ENCODE results near the gene A2ML1. TPM values are rescaled to one million over a fixed set of nuclear protein-coding genes. Genes with fewer than 3 reads are reported as not detected.

A2ML1 gene
- total and polyA plus RNA-seq, 2 donors from 2014 or later, result not detected

DNA sequence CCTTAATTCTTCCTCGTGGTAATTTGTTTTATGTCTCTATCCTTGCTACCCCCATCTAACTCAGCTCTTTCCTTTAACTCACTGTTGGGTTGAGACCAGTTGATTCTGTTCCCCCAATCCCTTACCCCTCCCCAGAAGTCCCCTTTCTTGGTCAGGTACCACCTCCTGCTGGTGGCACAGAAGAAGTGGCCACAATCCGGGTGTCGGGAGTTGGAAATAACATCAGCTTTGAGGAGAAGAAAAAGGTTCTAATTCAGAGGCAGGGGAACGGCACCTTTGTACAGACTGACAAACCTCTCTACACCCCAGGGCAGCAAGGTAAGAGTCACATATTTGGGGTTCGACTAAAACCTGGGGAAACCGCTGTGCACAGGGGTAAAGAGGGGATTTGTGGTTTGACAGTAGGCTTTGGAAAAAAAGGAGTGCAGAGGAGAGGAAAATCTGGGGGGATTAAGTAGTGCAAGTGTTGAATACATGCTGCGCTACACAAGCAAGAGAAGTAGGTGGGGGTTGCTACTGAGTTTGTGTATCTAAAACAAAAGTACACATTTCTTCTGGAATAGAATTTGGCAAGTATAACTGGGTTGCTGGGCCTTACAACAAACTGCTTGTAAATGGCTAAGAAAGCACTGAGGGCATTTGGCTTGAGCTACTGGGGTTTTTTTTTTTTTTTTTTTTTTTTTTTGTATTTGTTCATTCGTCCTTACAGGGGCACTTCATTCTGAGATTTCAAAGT lies 1.3 kb downstream of the A2ML1 start:
- H3K27ac ChIP-seq (ENCODE audit: low read depth in 2 of 2, low read length in 2 of 2), result no peak overlapping the region
- peak in 3 of 5 donors; percentile 27 to 59 (median 35) for DNase-seq
- intact Hi-C loops (cut with DNase I), result loop anchor here (10.0 kb wide), 1 partner anchor 139 kb away; no protein-coding TSS in a partner anchor

DNA sequence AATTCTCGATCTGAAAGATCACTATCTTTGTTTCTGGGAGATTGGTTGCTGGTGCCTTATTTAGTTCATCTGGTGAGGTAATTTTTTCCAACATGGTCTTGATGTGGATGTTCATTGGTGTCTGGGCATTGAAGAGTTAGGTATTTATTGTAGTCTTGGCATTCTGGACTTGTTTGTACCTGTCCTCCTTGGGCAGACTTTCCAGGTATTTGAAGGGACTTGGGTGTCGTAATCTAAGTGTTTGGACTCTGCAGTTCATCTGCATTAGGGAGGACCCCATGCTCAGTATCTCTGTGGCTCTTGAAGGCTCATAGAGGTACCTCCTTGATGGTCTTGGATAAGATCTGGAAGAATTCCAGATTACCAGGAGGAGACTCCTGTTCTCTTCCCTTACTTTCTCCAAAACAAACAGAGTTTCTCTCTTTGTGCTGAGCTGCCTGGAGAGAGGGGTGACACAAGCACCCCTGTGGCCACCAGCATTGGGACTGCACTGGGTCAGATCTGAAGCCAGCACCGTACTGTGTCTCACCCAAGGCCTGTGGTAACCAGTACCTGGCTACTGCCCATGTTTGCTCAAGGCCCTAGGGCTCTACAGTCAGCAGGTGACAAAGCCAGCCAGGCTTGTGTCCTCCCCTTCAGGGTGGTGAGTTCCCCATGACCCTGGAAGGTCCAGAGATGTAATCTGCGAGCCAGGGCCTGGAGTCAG lies 5.3 kb downstream of the A2ML1 start:
- no peak for DNase-seq
- TF ChIP-seq, protein P1, sequence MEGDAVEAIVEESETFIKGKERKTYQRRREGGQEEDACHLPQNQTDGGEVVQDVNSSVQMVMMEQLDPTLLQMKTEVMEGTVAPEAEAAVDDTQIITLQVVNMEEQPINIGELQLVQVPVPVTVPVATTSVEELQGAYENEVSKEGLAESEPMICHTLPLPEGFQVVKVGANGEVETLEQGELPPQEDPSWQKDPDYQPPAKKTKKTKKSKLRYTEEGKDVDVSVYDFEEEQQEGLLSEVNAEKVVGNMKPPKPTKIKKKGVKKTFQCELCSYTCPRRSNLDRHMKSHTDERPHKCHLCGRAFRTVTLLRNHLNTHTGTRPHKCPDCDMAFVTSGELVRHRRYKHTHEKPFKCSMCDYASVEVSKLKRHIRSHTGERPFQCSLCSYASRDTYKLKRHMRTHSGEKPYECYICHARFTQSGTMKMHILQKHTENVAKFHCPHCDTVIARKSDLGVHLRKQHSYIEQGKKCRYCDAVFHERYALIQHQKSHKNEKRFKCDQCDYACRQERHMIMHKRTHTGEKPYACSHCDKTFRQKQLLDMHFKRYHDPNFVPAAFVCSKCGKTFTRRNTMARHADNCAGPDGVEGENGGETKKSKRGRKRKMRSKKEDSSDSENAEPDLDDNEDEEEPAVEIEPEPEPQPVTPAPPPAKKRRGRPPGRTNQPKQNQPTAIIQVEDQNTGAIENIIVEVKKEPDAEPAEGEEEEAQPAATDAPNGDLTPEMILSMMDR (IDR thresholded peaks at IDR 0.05; ENCODE audit: borderline replicate concordance, extremely low read depth, insufficient read depth), result no peak

More for the DNA sequence above, 1.3 kb downstream of the A2ML1 start:
- H3K9me3 ChIP-seq (ENCODE audit: control insufficient read depth in 2 of 3, insufficient read depth in 1 of 3, low read length in 3 of 3), result no peaks in the 10 kb centered on the region
- no peaks in the 10 kb centered on the region for H3K4me1 ChIP-seq (ENCODE audit: control insufficient read depth in 2 of 3, insufficient read depth in 2 of 3, low read depth in 1 of 3, low read length in 3 of 3)
- H3K4me3 ChIP-seq (ENCODE audit: low read length in 3 of 3), result no peak overlapping the region
- TF ChIP-seq, protein P1 (IDR thresholded peaks at IDR 0.05; ENCODE audit: borderline replicate concordance, extremely low read depth, insufficient read depth), result peak; percentile 59
- H3K9ac ChIP-seq (ENCODE audit: low read length in 3 of 3), result no peak overlapping the region
- no peaks in the 10 kb centered on the region for H3K27me3 ChIP-seq (ENCODE audit: control insufficient read depth, insufficient read depth, low read length)
- no peak for FAIRE-seq
- no peaks in the 10 kb centered on the region for H3K36me3 ChIP-seq (ENCODE audit: control insufficient read depth in 2 of 3, insufficient read depth in 3 of 3, low read length in 3 of 3)

DNA sequence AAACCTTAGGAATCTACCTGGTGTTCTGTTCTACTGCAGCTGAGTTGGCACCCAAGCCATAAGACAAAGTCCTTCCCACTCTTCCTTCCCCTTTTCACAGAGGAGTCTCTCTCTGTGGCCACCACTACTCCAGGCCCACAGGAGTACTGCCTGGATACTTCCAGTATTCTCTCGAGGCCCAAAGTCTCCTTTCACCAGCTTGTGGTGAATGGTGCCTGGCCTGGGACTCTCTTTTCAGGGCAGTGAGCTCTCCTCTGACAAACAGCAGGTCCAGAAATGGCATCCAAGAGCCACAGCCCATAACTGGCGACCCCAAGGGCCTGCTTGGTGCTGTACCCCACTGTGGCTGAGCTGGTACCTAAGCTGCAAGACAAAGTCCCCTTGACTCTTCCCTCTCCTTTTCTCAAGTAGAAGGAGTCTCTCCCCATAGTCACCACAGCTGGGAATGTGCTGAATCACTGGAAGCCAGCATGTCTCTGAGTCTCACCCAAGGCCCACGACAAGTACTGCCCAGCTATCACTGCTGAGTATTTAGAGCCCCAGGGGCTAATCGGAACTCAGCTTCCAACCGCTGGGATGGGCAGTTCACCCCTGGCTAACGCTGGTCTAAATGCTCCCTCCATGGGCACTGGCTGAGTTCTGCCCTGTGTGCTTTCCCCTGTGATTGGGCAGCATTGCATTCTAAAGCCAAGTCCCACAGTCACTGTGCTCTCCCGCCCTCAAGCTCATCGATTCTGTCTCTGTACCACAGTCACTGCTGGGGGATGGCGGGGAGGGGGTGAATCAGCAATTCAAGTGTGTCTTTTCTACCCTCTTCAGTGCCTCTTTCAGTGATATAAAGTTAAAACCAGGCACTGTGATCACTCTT lies 6.1 kb downstream of the A2ML1 start:
- TF ChIP-seq, protein P1 (IDR thresholded peaks at IDR 0.05; ENCODE audit: borderline replicate concordance, extremely low read depth, insufficient read depth), result no peak
- FAIRE-seq (no peak), DNase-seq (no peak)
- no peaks in the 10 kb centered on the region for H3K9me3 ChIP-seq (ENCODE audit: control insufficient read depth in 2 of 3, insufficient read depth in 1 of 3, low read length in 3 of 3)
- no peaks in the 10 kb centered on the region for H3K4me1 ChIP-seq (ENCODE audit: control insufficient read depth in 2 of 3, insufficient read depth in 2 of 3, low read depth in 1 of 3, low read length in 3 of 3)
- intact Hi-C loops (cut with DNase I), result loop anchor here (10.0 kb wide), 1 partner anchor 144 kb away; no protein-coding TSS in a partner anchor
- H3K27ac ChIP-seq (ENCODE audit: low read depth in 2 of 2, low read length in 2 of 2), result no peak overlapping the region
- no peaks in the 10 kb centered on the region for H3K36me3 ChIP-seq (ENCODE audit: control insufficient read depth in 2 of 3, insufficient read depth in 3 of 3, low read length in 3 of 3)
- H3K9ac ChIP-seq (ENCODE audit: low read length in 3 of 3), result no peak overlapping the region
- H3K4me3 ChIP-seq (ENCODE audit: low read length in 3 of 3), result no peak overlapping the region
- H3K27me3 ChIP-seq (ENCODE audit: control insufficient read depth, insufficient read depth, low read length), result no peaks in the 10 kb centered on the region

More for the DNA sequence above, 5.3 kb downstream of the A2ML1 start:
- no peak overlapping the region for H3K9ac ChIP-seq (ENCODE audit: low read length in 3 of 3)
- H3K27me3 ChIP-seq (ENCODE audit: control insufficient read depth, insufficient read depth, low read length), result no peaks in the 10 kb centered on the region
- no peaks in the 10 kb centered on the region for H3K9me3 ChIP-seq (ENCODE audit: control insufficient read depth in 2 of 3, insufficient read depth in 1 of 3, low read length in 3 of 3)
- H3K27ac ChIP-seq (ENCODE audit: low read depth in 2 of 2, low read length in 2 of 2), result no peak overlapping the region
- H3K4me1 ChIP-seq (ENCODE audit: control insufficient read depth in 2 of 3, insufficient read depth in 2 of 3, low read depth in 1 of 3, low read length in 3 of 3), result no peaks in the 10 kb centered on the region
- H3K36me3 ChIP-seq (ENCODE audit: control insufficient read depth in 2 of 3, insufficient read depth in 3 of 3, low read length in 3 of 3), result no peaks in the 10 kb centered on the region
- H3K4me3 ChIP-seq (ENCODE audit: low read length in 3 of 3), result no peak overlapping the region
- intact Hi-C loops (cut with DNase I), result loop anchor here (10.0 kb wide), 1 partner anchor 143 kb away; no protein-coding TSS in a partner anchor
- no peak for FAIRE-seq

All from kidney (tissue), 14 donors.